GM18498 (cell line): ENCODE measurements around the gene CYP2W1.
"Not testable (repeated sequence)": the region's sequence is repeated elsewhere in the genome, so short reads cannot be mapped to it uniquely, and the experiment has no call there.

Source experiments
- ATAC-seq: cut with Tn5 transposase; IDR thresholded peaks from one replicate; pipeline ENCODE4 v1.9.1; 2021; ENCODE audit warnings: mild to moderate bottlenecking, moderate library complexity; ENCODE audit not compliant: unreplicated experiment

CYP2W1 gene

DNA sequence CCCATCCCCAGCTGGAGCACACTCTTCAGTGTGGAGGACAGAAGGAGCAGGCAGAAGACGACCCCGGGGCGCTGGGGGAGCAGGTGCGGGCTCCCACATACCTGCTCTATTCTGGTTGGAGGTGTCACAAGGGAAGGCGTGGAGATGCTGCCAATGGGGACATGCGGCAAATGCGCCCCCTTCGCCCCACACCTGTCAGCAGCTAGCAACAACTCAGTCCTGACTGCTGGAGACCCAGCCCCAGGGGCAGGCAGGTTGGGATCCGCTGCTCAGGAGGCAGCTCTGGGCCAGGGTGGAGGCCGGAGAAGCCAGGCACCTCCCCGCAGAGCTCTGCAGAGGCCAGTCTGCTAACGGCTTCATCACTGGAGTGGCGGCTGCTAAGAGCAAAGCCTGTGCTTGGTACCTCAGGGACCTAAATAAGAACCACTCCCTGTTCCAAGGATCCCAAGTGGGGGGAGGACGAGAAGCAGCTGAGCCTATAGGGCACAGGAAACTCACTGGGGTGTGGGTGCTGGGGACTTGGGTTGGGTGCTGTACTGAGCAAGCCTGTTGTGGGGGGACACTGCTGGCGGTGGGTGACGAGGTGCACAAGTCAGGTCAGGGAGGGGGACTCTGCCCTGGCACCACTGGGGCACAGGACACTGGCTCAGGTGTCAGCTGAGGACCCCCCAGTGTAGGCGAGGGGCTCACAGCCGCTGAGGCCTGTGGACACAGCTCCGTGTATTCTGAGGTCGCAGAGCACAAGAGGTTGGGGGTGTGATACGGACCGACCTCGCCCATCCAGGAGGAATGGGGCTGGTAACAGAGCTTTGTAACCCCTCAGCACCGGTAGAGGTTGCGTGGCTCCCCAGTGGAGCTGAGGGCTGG, 42.1 kb downstream of the CYP2W1 start:
- no peak for ATAC-seq

DNA sequence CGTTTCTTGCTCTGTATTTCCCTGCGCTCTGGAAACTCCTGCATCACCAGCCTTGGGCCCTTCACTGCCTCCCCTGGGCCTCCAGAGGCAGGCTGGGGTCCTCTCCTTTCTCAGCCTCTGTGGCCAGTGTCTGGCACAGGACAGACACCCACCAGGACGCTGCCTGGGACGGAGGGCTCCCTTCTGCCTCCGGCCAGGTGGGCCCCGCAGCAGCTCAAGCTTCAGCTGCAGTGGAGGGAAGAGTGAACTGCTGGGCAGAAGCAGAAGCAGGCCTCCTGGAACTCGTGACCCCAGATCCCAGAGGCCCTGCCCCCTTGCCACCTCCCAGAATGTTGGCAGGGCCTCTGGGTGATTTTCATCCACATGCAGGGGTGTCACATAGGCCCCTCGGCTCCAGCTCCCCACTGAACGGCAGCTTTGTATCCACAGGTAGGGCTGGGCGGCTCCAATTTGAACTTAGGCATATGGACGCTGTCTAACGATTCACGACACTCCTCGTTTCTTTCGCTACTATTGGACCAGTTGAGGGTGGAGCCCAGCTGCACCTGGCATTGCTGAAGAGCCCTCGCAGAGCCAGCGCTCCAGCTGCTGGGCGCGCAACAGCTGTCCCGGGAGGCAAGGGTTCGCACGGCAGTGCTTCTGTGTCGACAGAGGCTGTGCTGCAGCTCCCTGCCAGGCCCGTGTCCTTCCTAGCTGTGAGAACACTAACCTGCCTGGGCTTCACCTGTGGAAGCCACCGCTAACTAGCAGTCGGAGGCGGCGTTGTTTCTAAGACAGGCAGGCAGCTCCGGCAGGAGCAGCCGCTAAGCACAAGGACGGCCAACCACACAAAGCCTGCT, 43.0 kb downstream of the CYP2W1 start:
- no peak for ATAC-seq

DNA sequence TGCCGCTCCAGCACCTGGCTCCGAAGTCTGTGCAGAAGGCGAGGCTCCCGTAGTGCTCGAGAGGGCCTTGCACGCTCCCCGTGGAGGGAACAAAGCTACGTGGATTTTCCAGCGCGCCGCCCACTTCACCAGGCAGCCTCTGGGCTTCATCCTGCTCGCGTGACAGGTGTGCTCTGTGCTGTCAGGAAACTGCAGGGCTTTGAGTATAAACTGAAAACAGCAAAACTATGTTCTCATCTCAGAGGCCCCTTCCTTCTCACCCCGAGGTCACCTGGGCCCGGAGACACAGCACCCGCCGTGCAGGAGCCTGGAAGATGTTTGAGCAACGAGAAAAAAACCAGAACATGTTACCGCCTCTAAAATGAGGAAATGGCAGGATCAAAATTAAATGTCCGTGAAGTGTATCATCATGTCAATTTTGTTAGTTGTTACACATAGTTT, 43.8 kb downstream of the CYP2W1 start:
- ATAC-seq: no peak

DNA sequence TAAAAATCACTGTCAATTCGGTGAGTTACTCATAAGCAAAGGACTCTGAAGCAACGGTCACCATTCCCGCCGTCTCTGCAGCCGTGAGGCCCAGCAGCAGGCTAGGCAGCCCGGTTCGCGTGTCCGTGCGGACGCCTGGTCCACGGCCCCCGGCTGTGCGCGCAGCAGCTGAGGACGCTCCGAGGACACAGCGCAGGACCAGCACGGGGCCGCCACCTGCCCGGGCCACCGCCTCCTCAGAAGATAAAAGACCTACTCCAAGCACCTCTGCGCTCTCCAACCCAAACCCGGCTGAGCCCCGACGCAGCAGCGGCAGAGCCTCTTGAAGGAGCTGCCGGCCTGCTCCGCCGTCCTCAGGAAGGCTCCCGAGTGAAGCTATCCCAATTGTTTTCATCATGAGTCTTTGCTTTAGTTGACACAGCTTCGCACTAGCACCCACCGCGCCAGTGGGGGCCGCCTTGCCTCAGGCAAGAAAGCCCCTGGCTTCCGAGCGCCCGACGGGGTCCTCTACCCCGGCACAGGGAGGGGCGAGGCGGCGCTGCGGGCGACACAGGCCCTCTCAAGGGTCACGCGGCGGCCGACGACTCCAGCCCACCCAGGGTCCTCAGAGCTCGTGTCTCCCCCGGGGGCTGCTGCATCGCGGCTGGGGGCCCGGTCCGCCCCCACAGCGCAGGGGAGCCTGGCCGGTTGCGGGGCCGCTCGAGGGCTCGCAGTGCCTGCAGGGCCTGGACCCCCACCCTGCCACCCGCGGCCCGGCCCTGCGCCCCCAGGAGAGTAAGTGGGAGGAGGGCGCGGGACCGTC, 44.5 kb downstream of the CYP2W1 start:
- ATAC-seq: peak; percentile 0

DNA sequence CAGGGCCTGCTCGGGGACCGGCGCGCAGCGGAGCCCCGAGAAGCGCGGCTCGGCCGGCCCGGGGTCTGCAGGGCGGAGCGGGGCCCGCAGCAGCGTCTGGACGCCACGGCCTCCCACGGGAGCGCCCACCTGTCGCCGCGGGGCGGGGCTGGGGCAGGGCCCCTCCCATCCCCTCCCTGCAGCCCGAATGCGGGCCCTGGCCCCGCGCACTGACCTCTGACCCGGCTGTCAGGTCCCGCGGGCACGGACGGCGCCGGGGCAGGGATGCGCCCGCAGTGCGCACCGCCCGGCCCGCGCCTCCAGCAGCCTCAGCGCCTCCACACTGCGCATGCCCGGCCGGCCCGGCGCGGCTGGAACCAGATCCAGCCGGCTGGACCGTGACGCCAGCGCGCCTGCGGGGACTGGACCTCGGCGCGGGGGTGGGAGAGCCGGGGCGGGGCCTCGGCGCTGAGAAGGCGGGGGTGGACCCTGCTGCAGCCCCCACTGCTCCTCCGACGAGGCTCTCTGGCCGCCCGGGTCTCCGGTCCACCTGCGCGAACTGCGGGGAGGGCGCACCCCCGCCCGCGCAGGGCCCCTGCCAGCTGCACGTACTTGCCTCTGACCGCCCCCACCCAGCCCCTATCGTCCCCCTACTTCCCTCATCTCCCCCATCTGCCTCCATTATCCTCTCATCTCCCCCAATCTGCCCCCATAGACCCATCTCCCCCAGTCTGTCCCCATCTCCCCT, 45.2 kb downstream of the CYP2W1 start:
- peak; percentile 65 for ATAC-seq

DNA sequence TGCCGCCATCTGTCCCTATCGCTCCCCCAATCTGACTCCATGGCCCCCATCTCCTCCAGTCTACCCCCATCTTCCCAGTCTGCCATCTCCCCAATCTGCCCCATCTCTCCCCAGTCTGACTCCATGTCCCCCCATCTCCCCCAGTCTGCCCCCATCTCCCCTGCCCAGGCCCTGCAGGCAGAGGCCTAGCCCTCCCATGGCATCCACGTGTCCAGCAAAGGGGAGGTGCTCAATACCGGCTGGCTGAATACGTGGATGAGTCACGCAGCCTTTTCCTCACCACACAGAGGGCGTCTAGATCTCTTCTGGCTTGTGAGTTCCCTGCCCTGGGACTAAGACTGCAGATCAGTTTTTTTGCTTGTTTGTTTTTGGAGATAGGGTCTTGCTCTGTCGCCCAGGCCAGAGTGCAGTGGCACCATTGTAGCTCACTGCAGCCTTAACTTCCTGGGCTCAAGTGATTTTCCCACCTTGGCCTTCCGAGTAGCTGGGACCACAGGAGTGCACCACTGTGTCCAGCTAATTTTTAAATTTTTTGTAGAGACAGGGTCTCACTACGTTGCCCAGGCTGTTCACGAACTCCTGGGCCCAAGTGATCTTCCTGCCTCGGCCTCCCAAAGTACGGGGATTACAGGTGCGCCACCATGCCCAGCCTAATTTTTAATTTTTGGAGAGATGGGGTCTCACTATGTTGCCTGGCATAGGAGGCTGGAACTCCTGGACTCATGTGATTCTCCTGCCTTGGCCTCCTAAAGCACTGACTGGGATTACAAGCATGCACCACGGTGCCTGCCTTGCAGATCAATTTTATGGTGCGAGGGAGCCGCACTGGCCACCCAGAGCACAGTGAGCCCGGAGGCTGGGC, 46.0 kb downstream of the CYP2W1 start:
- no peak for ATAC-seq

DNA sequence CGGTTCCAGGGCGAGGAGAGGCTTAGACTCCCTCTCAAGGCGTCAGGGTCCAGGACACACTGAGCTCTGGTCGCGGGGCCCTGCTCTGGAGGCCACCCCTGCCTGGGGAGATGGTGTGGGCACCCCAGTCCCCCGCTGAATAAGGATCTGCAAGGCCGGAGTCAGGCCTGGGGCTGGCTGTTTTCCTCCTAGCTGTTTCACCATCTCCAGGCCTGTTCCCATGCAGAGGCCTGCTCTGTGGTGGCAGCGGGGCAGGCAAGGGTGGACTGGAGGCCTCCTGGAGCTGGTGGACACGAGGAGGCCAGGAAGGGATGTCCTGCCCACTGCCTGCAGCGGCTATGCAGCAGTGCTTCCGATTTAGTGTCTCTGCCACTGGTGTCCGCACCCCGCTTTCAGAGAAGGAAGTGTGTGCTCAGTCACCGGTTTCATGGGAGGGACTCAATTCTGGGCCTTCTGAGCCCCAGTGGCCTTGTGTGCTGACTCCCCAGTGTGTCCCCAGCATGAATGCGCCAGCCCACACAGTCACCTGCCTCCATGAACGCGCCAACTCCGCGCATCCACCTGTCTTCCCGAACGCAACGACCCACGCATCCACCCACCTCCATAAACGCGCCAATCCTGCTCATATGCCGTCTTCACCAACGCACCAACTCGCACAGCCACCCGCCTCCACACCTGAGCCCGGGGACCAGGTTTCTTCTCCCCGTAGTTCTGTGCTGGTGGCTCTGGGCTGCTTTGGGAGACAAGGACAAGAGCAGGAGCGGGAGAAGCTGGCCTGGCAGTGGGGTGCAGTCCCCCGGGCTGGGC, 46.9 kb downstream of the CYP2W1 start:
- no peak for ATAC-seq

DNA sequence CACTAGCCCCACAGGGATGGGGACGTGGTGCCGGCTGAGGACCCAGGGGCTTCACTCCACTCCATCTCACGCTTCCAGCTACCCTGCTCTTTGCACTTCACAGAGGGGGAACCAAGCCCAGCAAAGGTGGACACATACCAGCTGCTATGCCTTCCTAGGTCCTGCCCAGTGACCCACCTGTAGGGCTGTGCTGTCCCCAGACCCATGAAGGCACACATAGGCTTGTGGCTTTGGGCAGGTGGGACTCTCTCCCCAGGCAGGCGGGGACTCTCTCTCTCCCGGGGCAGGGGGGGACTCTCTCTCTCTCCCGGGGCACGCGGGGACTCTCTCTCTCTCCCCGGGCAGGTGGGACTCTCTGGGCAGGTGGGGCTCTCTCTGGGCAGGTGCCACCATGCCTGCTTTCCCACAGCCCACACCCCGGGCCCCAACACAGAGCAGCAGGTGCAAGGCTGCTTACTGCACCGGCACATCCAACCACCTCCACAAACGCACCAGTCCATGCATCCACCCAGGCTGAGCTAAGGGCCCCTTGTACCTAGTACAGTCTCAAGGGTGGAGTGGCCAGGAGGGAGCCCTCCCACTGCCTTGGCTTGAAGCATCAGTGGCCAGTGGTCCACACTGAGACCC, 47.6 kb downstream of the CYP2W1 start:
- no peak for ATAC-seq

DNA sequence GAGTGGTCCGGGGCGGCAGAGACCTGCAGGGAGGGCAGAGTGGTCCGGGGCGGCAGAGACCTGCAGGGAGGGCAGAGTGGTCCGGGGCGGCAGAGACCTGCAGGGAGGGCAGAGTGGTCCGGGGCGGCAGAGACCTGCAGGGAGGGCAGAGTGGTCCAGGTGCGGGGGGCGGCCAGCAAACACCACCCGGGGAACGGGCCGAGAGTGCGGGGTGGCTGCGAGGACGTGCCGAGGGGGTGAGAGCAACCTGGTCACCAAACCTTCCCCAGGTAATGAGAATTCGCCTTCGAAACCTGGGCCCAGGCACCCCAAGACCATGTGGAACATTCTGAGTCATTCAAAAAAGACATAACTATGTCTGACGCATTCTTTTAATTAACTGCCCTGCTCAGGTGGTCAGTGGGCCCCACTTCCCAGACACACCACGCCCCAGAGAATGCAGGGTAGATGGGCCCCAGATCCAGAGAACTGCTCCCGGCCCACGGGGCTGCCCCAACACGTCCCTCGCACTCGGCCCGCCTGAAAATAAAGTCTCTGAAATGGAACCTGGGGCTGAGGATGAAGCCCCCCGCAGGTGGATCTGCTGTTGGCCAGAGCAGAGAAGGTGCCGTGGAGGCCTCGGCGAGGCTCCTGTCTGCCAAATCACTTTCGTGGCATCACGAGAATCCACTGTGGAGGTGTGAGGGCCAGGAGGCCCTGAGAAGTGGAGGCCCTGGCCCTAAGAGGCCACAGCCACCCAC, 48.9 kb downstream of the CYP2W1 start:
- ATAC-seq: no peak

DNA sequence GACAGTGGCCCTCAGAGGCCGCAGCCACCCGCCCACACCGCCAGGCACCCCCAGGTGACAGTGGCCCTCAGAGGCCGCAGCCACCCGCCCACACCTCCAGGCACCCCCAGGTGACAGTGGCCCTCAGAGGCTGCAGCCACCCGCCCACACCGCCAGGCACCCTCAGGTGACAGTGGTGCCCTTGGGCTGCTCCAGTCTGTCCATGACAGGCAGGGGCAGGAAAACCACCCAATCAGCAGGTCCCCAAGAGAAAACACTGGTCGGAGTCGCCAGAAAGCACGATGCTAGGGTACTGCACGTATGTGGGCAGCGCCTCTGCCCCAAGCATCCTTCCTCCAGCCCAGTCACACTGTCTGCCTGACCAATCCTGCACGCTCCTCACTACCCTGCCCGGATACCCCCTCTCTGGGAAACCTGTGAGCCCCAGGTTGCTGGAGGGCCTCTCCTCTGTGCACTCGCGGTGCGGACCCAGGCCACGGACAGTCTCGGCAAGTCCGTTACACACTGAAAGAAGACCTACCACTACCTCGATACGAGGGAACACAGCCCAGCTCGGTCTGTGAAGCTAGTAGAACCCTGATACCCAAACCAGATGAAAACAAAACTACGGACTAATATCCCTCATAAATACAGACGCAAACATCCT, 49.7 kb downstream of the CYP2W1 start:
- no peak for ATAC-seq

DNA sequence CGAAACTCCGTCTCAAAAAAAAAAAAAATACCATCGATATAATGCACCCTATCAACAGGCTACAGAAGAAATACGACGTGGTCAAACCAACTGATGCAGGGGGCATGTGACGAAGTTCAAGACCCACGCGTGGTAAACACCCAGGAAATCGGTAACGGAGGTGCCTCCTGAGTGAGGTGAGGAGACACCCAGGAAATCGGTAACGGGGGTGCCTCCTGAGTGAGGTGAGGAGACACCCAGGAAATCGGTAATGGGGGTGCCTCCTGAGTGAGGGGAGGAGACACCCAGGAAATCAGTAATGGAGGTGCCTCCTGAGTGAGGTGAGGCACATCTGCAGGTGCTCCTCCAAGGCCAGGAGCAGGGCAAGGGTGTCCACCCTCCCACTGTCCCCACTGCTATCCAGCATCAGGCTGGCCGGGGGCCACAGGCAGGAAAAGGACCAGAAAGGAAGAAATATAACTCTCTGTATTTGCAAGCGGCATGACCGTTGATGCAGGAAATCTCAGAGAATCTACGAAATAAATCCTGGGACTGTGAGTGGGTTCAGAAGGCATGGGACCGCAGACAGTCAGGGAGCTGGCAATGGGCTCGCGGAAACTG, 50.7 kb downstream of the CYP2W1 start:
- no peak for ATAC-seq

DNA sequence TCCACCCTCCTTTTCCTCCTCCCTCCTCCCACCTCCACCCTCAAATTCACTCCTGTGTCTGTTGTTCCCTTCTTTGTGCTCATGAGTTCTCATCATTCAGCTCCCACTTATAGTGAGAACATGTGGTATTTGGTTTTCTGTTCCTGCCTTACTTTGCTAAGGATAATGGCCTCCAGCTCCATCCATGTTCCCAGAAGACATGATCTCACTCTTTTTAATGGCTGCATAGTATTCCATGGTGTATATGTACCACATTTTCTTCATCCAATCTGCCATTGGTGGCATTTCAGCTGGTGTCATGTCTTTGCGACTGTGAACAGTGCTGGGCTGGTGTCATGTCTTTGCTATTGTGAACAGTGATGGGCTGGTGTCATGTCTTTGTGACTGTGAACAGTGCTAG, 51.8 kb downstream of the CYP2W1 start:
- not testable (repeated sequence) for ATAC-seq

DNA sequence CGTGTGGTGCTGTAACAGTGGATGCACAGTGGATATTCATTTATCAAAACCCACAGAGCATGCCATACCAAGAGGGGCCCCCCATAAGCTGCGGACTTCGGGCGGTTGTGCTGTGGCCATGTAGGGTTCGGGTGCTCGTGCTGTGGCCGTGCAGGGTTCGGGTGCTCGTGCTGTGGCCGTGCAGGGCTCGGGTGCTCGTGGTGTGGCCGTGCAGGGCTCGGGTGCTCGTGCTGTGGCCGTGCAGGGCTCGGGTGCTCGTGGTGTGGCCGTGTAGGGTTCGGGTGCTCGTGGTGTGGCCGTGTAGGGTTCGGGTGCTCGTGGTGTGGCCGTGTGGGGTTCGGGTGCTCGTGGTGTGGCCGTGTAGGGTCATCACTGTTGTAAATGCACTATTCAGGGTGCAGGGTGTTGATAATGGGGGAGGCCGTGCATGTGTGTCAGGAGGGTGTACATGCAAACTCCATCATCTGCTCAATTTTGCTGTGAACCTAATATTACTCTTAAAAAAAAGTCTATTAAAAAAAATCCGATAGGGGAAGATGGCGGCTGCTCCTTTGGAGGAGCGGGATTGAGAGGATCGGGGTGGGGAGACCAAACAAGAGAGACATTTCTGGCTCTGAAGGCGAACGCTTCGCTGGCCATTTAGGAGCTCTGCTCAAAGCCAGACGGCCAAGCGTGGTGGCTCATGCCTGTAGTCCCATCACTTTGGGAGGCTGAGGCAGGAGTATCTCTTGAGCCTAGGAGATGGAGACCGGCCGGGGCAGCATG, 53.4 kb downstream of the CYP2W1 start:
- ATAC-seq: not testable (repeated sequence)
